Spleen (tissue), 7 donors: ENCODE data around the gene CAPZA2.

Source experiments
- CTCF ChIP-seq, 11 experiments: fragments of 200-600 bp in 7 of 11; fragments of 450-650 bp in 4 of 11; sonication (generic) in 4 of 11; IDR thresholded peaks in 8 of 11; conservative IDR thresholded peaks in 3 of 11; 1 replicate in 7 of 11; 2 replicates in 4 of 11; pipeline versions ENCODE4 v1.4.0 to v1.8.0; 2016 to 2021; ENCODE audit warnings: antibody characterized with exemption in 11 of 11, inconsistent platforms in 4 of 11, mild to moderate bottlenecking in 1 of 11
- POLR2A ChIP-seq, 3 donors: fragments of 450-650 bp; IDR thresholded peaks; one replicate each; pipeline ENCODE4 v1.5.1; 2017; ENCODE audit warnings: antibody characterized with exemption in 3 of 3, mild to moderate bottlenecking in 1 of 3
- POLR2AphosphoS5 ChIP-seq, 3 donors: sonication (generic); formaldehyde crosslinking; IDR thresholded peaks; one replicate each; pipeline ENCODE4 v1.5.1; 2017; ENCODE audit warnings: antibody characterized with exemption in 3 of 3
- donor health status: DM: no; HTN: no; CAD: no; lungs with moderate emphysema.
- donor health status: DM: no; HTN: no; CAD: no.
- donor health status: DM: no; HTN: no; CAD: no.

GRCh38 chr7:116836048-116836447, 26.3 kb upstream of the CAPZA2 start:
- TF ChIP-seq CTCF (IDR thresholded peaks at IDR 0.05 in 8 of 11, conservative IDR thresholded peaks at IDR 0.05 in 3 of 11) (no peak), POLR2AphosphoS5 (IDR thresholded peaks at IDR 0.05) (no peak), POLR2A (IDR thresholded peaks at IDR 0.05) (no peak)
